Suppressor macrophage (primary cell): ENCODE results near the gene EIPR1.
"Not testable (repeated sequence)": the region's sequence is repeated elsewhere in the genome, so short reads cannot be mapped to it uniquely, and the experiment has no call there.

Experiments
- DNase-seq, 4 experiments: peaks; one replicate each; pipeline ENCODE4 v3.0.0-alpha.2; 2020 to 2022

The EIPR1 gene

DNA sequence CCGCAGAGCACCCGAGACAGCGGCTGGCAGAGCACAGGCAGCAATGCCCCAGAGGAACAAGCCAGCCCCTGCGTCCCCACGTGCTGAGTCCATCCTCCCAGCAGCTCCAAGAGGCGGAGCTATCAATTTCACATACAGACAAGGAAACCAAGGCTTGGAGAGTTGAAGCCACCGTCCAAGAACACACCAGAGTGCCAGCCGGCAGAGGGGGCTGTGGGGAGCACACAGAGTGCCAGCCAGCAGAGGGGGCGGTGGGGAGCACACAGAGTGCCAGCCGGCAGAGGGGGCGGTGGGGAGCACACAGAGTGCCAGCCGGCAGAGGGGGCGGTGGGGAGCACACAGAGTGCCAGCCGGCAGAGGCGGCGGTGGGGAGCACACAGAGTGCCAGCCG lies 91.0 kb downstream of the EIPR1 start:
- not testable (repeated sequence) for DNase-seq

DNA sequence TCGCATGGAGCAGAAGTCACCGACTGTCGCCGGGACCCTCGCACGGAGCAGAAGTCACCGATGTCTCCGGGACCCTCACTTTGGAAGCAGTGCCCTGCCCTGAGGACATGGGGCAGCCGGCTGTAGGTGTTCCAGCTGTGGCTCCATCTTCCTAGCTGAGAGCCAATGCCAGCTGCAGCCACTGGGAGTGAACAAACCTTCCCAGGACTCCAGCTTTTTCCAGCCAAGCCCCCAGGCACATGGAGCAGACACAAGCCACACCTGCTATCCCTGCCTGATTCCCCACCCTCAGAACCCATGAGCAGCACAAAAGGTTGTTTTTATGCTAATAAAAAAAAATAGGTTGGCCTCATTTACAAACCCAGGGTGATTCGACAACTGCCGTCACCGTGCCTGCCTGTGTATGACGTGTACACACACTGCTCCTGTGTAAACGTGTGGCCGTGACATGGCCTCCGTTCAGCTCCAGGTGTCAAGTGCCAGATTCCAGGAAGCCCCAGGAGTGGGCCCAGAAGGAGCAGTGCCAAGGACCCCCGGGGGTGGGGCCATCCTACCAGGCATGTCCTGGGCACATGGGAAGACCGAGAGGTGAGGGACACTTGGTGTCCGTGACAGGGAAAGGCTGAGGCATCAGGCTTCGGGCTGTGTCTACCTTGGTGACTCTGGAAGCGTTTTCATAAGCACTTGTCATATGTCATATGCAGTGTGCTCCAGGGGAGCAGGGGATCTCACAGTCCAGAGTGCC lies 91.5 kb downstream of the EIPR1 start:
- DNase-seq = no peak

DNA sequence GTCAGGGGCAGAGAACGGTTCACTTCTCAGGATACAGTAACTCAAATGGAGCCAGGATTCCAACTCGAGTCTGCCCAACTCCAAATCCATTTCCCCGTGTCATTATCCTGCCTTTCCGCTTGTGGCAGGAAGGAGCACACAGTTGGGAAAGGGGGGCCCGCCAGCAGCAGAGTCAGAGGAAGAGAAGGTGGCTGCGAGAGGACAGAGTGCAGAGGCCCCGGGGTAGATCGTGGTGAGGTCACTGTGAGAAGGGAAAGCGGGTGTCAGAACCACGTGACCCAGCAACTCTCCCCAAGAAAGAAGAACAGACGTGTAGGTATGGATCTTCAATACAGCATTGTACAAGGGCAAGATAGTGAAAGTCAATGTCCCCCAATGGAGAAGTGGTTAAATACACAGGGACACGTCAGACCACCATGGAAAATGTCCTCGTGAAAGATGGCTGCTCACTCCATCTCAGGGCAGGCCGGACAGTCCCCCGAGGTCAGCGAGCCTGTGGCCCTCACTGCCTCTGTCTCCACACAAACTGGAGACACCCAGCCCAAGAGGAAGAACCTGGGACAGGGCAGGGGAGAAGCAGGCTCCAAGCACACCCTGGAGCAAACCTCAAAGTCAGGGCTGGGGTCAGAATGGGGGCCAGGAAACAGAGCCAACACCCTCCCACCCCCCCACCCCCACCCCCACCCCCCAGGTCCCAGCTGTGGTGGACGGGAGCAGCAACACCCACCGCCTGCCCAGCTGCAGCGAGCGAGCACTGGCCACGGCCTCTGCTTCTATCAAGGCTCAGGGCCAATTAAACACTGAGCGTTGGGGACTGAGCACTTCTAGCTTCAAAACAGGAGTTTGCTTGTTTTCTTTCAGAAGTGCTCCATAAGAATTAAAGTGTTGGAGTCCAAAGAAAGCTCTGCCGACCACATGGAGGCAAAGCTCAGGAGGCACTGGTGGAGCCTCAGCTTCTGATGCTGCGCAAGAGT lies 92.7 kb downstream of the EIPR1 start:
- DNase-seq = no peak

DNA sequence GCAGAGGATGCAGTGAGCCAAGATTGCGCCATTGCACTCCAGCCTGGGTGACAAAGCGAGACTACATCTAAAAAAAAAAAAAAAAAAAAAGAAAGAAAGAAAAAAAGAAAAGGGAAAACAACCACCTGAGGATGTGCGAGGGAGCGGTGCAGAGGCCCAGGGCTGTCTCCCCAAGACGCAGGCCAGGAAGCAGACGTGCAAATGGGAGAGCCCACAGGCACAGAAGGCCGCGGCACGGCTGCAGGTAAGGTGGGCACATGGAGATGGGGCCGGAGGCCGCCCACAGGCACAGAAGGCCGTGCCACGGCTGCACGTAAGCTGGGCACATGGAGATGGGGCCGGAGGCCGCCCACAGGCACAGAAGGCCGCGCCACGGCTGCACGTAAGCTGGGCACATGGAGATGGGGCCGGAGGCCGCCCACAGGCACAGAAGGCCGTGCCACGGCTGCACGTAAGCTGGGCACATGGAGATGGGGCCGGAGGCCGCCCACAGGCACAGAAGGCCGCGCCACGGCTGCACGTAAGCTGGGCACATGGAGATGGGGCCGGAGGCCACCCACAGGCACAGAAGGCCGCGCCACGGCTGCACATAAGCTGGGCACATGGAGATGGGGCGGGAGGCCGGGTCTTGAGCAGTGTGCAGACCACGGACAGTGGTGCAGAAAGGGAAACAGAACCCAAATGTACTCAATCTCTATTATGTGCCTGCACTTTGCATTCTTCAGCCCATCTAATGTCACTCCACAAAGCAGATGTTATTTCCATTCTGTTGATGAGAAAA lies 93.6 kb downstream of the EIPR1 start:
- not testable (repeated sequence) for DNase-seq

DNA sequence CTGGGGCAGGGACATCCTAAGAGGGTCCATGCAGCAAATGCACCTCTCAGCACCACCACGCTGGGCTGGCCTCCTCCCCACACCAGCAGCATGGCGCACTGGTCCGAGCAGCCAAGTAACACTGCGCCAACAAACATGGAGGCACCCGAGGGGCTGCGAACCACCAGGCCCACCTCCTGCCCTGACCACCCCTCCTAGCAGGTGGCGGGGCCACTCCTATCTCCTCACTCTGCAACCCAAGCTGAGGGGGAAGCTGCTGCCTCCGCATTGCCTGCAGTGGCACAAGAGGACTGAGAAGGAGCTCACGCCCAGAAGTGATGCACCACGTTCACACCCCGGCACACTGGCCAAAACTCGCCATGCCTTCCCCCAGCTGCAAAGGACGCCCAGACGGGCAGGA lies 94.4 kb downstream of the EIPR1 start:
- DNase-seq = no peak

DNA sequence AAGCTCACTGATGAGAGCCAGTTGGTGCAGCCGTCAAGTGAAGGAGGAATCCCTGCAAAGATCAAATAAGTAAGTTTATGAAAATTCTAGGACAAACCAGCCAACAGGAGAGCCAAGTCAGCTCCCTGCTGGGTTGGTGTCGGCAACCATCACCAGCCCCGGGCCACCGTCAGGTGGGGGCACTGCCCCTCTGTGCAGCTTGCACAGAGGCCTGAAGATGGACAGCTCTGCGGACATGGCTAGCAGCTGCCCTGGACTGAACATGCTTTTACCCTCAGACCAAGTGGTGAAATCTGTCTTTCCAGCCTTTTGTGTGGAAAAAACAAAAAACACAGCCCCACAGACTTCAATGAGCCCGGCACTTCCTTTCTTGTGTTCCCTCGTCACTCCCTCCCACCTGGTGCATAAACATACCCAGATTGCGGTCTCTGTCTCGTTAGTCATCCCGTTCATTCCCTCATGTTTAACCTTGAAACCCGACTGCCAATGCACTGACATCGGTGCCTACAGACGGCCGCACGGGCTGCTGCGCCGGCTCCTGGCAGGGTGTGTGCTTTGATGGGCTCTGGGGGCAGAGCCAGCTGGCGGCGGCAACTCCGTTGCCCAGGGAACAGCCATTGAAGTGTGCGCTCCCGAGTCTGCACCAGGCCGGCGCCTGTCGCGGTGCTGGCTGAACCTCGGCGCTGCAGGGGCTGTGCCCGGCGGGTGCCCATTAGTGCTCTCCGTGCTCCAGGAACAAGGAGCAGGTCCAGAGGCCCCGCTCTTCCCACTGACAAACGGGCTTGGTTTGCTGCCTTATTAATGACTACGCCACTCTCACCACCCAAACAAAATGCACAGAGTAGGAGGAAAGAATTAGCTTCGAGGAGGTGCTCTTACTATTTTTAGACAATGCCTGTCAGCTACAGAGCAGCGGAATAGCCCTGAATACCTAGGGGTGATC lies 95.3 kb downstream of the EIPR1 start:
- DNase-seq = no peak

DNA sequence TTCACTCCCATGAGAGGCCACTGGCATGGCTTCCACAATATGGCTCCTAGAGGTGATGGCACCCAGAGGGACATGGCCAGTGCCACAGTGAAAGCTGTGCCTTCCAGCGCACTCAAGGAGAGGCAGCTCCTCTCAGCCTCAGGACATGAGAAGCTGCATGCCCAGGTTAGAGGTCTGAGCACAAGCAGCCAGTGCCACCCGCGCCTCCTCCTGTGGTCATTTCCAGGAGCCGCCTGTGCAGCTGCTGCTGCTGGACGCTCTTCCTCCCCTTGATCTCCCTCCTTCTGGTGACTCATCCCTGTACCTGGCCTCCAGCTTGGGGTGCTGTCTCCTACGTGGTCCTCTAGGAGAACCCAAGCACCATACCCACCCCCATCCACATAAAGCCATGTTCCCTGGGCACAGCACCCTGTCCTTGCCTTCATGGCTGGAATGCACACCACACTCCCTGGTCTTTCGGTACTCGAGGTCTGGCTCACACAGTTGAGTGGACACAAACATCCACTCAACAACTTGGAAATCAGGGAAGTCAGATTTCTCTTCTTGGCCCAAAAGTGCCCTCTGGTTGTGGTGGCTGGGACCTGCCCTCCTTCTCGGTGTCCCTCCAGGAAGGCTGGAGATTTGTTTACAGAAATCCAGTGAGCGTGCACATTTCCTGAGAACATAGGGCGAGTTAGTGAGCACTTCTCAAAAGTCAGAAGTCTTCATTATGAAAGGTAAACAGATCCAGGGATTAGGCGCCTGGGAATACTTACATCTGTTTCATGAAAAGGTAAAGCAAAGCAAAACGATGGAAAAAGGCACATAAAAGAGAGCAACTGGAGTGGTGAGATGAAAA lies 96.7 kb downstream of the EIPR1 start:
- no peak for DNase-seq

DNA sequence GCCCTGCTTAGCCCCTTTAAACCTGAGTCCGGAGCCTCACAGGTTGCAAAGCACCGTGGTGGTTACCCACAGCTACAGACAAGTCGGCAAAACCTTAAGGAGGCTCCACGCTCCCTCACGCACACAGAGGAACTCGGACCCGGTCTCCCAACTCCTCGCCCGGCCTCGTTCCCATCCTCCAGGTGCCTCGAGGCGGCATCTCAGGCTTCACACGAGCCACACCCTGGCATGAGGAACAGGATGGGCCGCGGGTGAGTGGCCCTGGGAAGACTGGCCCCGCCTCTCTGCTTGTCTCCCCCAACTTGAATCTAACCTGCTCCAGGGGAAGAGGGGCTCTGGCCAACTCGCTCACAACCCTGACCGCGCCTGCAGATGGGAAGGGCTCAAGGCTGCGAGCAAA lies 97.4 kb downstream of the EIPR1 start:
- no peak for DNase-seq

DNA sequence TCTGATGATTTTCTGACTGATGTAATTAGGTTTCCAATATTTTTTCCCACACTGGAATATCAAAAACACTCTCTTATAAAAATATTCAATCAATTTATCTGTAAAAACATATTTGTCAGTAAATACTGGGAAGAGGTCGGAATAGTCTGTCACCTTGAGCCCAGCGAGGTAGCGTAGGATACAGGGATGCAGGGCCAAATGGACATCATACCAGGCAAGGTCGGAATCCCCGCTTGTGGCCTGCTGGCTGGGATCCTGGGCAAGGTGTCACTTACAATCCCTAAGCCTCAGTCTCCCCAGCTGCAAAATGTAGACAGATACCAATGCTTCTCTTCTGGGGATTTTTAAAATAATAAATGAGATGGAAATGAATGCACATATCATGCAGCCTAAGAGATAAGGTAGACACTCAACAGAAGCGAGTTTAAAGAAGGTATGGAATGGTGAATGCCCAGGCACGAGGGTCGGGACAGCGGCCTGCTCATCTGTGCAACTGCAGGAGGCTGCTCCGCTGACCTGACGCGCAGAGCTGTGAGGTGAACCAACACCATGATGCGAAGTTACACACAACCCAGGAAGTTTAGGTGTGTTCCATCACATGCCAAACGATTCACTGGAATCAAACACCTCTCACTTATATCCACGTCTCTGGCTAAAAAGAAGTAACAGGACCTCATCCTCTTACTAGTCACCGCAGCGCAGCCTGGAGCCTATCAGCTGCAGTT lies 98.2 kb downstream of the EIPR1 start:
- no peak for DNase-seq

DNA sequence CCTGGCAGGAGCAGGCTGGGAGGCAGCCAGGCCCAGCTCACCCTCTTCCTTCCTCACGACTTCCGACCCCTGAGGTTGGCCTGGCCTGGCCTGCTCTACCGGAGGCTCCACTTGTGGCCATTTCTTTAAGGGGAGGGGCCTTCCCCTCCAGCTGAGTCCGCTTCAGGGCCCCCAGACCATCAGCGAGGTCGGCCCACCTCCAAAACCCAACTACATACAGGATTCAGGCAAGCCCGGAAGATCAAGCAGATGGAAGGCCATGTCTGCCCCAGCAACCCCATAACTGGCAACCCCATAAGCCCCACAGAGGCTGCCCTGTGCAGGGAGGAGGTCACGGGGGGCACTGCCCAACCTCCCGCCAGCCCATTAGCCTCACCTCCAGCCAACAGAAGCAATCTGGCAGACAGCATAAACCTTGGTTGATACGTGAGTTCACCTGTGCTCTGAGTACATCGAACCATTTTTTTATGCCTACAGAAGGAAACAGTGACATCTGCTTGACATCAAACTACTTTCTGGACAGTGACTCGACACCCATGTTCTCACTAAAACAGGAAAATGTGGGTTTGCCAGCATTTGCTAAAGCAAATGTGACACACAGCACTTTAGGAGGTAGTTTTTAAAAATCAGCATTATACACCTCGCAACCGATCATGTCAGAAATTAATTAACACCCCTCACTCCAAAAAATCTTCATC lies 98.9 kb downstream of the EIPR1 start:
- DNase-seq = no peak

DNA sequence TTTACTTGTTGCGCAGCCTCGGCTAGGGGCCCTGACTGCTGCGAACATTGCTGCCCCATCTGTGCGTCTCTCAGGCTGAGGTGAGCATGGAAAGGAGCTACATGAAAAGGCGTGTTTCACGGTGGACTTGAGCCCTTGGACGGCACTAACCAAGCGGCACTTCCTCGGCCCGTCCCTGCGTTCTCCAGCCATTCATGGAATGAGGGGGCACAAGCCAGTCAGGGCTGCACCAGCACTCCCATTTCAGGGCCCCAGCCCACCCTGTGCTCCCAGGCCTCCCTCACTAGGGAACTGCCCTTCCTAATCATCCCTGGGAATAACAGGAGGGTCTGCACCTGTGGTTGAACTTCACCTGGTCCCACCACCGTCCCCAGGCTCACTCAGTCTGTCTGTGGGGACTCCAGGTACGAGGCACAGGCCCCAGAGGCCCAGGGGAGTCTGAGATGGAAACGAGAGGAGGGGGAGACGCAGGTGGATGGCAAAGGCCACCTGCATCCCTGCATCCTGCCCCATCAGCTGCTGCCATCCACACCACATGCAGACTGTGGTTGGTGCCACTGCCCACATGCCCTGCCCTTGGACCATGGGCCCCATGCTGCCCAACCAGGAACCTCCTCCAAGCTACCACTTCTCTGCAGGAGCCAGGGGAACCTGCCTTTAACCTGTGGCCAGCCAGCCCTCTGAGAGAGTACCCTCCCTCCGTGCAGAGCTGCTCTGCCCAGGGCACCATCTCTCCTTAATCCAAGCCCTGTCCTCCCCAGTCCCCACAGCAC lies 99.7 kb downstream of the EIPR1 start:
- DNase-seq = no peak

DNA sequence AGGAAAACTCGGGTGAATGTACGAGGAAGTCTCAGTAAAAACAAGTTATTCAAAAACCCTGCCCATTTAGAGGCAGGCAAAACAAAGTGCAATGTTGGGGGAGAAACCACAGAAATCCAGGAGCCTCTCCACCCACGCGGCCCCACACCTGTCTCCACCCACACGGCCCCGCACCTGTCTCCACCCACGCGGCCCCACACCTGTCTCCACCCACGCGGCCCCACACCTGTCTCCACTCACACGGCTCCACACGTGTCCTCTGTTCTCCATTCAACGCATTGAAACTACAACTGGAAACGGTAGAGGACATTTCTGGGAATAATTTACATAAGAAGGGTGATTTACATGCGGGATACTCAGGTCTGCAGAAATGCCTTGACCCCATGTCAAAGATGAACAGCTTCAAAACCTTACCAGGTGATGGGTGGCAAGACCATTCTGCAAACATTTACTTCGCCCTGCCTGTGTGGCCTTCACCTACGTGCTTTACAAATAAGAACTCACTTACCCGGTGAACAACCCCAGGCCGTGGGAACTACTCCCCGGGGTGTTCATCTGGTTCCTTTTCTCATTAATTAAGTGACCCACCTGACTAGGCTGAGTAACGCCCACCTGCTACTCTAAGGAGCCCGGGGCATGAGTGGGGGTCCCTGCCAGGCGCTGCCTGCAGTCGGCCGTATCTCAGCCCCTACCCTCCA lies 100.4 kb downstream of the EIPR1 start:
- DNase-seq = no peak

DNA sequence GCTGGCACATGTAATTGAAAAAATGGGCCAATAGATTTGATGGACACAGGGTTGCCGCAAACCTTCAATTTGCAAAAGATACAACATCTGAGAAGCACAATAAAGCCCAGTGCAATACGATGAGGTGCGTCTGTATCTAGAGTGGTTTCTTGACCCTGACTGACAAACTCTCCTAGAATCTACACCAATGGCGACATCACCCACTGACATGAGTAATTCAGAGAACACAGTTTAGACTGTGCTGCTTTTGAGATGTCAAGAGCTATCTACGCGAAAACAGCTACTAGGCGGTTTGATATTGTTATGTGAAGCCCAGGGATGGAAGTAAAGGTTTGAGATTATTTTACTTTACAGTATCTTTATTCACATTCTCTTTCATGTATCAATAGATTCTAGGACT lies 104.9 kb downstream of the EIPR1 start:
- DNase-seq = no peak

DNA sequence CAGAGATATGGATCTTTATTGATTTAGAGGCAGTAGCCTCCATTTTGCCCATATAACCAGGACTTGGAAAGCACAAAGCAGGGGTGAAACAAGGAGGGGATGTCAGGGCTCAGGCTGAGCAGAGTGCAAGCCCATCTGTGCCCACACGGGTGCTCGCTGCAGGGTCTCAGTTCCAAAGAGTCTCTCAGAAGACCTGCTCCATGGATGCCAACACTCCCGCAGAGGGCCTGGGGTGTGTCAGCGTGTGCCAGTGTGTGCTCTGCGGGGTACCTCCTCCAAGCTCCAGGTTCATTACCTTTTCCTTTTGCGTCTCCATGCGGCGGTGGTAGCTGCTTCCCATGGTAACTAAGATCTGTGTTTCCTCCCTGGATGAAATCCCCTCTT lies 107.5 kb downstream of the EIPR1 start:
- no peak for DNase-seq

DNA sequence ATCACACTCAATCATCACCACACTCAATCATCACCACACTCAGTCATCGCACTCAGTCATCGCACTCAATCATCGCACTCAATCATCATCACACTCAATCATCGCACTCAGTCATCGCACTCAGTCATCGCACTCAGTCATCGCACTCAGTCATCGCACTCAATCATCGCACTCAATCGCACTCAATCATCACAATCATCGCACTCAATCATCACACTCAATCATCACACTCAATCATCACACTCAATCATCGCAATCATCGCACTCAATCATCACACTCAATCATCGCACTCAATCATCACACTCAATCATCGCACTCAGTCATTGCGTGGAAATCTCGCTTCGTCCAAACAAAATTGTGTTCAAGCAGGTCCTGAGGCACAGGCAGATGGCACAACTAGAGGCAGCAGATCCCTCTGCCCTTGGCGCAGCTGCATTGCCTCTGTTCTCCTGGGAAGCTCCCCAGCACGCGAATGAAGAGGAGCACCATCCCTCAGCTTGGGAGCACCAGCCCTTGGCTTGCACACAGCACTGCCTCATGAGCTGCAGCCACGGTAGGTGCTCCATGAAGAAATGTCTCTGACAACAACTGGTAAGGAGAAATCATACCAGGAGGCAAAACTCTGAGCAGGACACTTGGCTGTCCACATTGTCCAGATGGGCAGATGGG lies 108.1 kb downstream of the EIPR1 start:
- no peak for DNase-seq

DNA sequence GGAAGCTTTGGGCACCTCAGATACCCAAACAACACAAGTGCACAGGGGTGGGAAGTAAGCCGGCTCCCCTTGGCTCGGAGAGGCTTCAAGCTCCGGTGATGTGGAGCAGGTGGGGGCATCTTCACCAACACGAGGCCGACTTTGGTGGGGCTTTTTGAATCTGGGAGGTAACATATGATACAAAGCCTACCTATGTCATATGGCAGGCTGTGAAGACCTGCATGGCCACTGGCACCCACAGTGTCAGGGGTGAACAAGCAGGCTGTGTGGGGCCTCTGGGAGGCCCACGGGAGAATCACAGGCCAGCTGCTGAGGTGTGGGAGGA lies 109.0 kb downstream of the EIPR1 start:
- DNase-seq = no peak

DNA sequence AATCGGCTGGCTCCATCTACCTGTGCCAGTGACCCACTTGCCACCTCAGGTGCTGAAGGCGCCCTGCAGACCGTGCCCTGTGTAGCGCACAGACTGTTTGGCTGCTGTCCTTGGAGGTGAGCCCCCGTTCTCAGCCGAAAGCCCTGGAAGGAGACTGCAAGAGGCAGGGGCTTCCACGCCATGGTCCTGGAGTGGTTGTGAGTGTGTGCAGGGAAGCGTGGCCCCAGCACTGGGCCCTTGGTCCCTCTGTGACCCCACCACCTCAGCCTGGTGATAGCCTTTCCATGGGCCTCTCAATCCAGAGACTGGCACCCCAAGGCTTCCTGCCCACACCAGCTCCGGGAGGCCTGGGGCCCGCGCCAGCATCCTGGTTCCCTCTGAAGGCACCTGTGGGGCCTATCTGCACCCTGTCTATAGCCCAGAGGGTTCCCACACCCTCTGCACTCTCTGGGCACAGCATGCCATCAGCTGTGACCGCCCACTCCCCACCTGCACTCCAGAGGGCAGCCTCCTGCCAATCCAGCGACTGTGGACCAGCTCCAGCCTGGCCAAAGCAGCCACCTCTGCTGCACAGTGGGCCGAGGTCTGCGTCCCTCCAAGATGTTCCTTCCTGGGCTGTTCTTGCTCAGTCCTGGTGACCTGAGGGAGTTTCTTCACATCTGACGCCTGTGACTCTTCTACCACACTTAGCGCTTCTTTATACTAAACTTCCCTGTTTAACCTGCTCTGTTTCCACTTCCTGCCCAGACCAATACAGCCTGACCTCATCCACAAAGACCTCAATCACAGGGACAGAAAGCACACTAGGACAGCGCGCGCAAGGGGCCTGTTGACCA lies 109.5 kb downstream of the EIPR1 start:
- DNase-seq = no peak
